Astrocyte of the cerebellum (primary cell): ENCODE data around the gene MTTP.
A peak's percentile ranks its signal among the peaks of the same experiment; 100 is the strongest.

Experiments used
- DNase-seq: peaks from one replicate; pipeline ENCODE4 v3.0.0-alpha.2; 2011; ENCODE audit warnings: low read depth
- H3K4me3 ChIP-seq: 2 replicates; pipeline ENCODE4 v1.5.1; 2011; ENCODE audit warnings: mild to moderate bottlenecking, low read depth, low read length, moderate library complexity
- in situ Hi-C: cut with HindIII; loops from 2 replicates; pipeline ENCODE4 v1.10.0; 2017; ENCODE audit warnings: low sequenced_read_pairs
- TF ChIP-seq, protein P1 (sequence below): IDR thresholded peaks from 2 replicates; pipeline ENCODE4 v1.5.1; 2012; ENCODE audit warnings: low read length, low read depth, moderate library complexity, mild to moderate bottlenecking; ENCODE audit errors: missing control alignments

MTTP gene

DNA sequence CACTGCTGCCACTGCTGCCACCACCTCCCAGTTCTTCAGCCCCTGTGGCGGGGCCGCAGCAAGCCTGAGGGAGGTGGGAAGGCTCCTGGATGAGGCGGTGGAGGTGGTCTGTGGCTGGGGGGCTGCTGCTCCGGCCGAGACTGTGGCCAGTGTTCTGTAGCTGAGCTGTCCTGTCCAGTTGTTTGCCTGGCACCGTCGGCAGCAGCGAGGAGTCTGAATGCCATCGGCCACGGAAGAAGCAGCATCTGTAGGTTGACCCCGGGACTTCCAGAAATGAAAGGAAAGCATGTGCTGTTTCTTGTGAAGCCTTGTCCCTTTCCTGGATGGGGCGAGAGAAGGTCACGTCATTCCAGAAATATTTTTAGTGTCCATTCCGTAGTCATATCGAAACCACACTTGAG, 79.7 kb downstream of the MTTP start:
- no peak overlapping the region for H3K4me3 ChIP-seq
- no peak for DNase-seq
- TF ChIP-seq, protein P1, sequence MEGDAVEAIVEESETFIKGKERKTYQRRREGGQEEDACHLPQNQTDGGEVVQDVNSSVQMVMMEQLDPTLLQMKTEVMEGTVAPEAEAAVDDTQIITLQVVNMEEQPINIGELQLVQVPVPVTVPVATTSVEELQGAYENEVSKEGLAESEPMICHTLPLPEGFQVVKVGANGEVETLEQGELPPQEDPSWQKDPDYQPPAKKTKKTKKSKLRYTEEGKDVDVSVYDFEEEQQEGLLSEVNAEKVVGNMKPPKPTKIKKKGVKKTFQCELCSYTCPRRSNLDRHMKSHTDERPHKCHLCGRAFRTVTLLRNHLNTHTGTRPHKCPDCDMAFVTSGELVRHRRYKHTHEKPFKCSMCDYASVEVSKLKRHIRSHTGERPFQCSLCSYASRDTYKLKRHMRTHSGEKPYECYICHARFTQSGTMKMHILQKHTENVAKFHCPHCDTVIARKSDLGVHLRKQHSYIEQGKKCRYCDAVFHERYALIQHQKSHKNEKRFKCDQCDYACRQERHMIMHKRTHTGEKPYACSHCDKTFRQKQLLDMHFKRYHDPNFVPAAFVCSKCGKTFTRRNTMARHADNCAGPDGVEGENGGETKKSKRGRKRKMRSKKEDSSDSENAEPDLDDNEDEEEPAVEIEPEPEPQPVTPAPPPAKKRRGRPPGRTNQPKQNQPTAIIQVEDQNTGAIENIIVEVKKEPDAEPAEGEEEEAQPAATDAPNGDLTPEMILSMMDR = no peak
- in situ Hi-C loops = no loop called here

DNA sequence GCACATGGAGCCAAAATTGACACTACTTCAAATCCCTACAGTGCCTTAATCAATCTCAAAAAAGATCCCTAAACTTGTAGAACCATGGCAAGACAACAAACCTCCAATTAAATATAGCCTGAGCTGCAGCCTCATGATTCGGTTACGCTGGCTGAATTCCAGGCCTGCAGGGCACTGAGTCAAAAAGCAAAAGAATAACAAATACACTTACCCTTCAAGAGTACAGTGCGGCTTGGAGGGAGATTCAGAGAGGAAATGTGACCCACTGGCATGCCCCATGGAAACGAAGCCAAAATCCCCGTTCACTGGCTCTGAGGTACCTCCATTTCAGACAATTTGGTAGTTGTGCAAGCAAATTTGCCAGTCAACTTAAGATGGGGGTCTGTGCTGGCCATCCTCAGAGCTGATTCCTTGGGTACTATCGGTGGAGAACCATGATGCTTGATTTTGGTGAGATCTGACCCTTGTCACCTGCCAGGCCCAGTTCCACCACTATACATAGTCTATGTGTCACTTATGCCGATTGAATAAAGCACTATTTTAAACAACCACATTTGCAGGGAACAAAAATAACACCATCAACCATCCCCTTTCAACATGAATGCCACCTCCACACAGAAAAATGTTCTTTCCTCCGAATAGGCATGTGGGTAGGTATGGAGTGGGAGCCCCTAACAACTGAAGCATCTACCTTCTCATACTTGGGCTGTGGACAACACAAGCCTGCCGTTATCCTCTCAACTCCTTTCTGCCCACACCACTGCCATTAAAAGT, 80.9 kb downstream of the MTTP start:
- TF ChIP-seq, protein P1 = no peak
- in situ Hi-C loops = no loop called here
- no peak overlapping the region for H3K4me3 ChIP-seq
- DNase-seq = peak; percentile 70

DNA sequence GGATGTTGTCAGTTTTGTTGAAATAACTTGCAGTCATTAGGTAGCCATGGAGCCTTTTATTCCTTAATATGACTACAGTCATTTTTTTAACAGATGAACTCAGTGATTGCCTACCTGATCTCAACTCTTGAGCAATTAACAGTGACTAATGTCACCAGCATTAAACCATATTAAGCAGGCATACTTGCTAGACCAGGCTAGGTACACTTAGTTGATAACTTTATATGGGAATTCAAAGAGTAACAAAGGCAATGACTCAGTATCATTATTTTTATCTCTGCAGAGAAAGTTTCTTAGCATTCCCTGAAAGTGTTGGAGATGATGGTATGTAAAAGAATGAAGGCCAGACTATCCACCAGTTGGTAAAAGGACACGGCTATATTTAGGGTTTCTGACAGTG, 83.2 kb downstream of the MTTP start, which contains the start of gene C4orf54:
Gene C4orf54 (minus strand): TSS at position 31 of the 400 bp plus-strand sequence. CDS start 3,180 bp downstream, outside the sequence.
- in situ Hi-C loops = no loop called here
- no peak for DNase-seq
- TF ChIP-seq, protein P1 = no peak

DNA sequence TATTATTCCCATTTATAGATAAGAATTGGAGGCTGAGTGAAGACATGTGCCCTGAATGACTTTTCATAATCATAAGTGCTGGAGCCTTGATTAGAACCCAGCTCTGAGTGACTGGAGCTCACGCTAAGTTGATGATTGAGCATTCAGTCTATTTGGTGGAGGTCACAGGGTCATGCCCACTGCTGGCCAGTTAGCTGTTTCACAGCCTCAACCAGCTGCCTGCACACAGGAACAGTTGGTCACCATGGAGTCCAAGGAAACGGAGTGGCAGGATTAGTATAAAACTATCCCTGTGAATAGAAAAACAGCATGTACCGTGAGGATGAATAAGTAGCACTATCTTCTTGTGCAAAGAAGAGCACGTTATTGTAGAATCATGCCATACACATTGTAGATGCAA, 84.0 kb downstream of the MTTP start:
- in situ Hi-C loops = no loop called here
- no peak for DNase-seq

More for the DNA sequence above, 83.2 kb downstream of the MTTP start, which contains the start of gene C4orf54:
- no peak within 1 kb of the TSS for H3K4me3 ChIP-seq

DNA sequence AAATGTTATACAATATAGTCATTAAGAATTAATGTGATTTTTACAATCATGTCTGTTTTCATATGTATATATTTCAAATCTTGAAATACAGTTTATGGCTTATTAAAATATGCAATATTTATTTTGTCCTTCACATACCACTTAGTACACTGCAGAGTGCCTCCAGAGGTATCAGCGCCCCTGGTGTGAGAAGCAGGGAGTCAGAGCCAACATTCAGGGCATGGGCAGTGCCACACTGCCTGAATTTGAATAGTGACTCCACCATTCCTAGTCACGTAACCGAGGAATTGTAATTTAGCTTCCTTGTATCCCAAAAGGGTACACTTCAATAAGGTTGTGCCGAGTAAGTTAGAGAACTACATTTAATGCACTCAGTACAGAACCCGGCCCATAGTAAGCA, 87.3 kb downstream of the MTTP start:
- TF ChIP-seq, protein P1 = no peak
- H3K4me3 ChIP-seq = no peak overlapping the region
- in situ Hi-C loops = no loop called here
- DNase-seq = no peak

More for the DNA sequence above, 84.0 kb downstream of the MTTP start:
- TF ChIP-seq, protein P1 = no peak
- H3K4me3 ChIP-seq = no peak overlapping the region

DNA sequence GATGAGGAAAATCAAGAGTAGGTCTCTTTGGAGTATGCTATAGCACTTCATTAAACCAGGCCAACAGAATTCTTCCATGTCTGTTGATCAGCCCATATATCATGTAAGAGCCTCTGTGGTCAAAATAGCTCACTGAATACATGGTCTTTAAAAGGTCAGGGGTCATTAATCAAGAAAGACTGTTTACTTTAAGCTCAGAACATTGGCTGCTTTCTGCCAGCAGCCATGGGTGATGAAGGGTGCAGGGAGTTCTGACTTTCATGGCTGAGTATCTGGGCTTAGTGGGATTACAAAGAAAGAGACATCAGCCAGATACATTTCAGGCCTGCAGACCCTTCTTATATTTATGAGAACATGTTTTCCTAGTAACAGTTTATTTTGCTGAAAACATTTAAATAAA, 90.1 kb downstream of the MTTP start:
- in situ Hi-C loops = no loop called here
- TF ChIP-seq, protein P1 = no peak
- no peak for DNase-seq
- H3K4me3 ChIP-seq = no peak overlapping the region
